HG03196 (cell line): Measurements from ENCODE around the gene GUCY1A1.

ENCODE experiments used
- ATAC-seq: cut with Tn5 transposase; IDR thresholded peaks from one replicate; pipeline ENCODE4 v1.9.1; 2021; ENCODE audit not compliant: unreplicated experiment

GUCY1A1 gene

GRCh38 chr4:155772459-155773195 lies 106.0 kb downstream of the GUCY1A1 start:
- ATAC-seq = no peak

- no peak for ATAC-seq
These were observed 106.7 kb downstream of the GUCY1A1 start for GRCh38 chr4:155773196-155773800.

- no peak for ATAC-seq
These were observed 107.4 kb downstream of the GUCY1A1 start for GRCh38 chr4:155774033-155774432.

- no peak for ATAC-seq
These were observed 111.5 kb downstream of the GUCY1A1 start for GRCh38 chr4:155777971-155778735.

GRCh38 chr4:155780775-155781174 lies 114.1 kb downstream of the GUCY1A1 start:
- no peak for ATAC-seq

- no peak for ATAC-seq
These were observed 114.7 kb downstream of the GUCY1A1 start for GRCh38 chr4:155781249-155781831.
